CD4-positive, alpha-beta T cell treated with Interferon gamma for 1 hour (primary cell): ENCODE results near the gene FAM131A.
A peak's percentile ranks its signal among the peaks of the same experiment; 100 is the strongest.

Experiments used
- DNase-seq: peaks from one replicate; pipeline ENCODE4 v3.0.0-alpha.2; 2020

Gene FAM131A

DNA sequence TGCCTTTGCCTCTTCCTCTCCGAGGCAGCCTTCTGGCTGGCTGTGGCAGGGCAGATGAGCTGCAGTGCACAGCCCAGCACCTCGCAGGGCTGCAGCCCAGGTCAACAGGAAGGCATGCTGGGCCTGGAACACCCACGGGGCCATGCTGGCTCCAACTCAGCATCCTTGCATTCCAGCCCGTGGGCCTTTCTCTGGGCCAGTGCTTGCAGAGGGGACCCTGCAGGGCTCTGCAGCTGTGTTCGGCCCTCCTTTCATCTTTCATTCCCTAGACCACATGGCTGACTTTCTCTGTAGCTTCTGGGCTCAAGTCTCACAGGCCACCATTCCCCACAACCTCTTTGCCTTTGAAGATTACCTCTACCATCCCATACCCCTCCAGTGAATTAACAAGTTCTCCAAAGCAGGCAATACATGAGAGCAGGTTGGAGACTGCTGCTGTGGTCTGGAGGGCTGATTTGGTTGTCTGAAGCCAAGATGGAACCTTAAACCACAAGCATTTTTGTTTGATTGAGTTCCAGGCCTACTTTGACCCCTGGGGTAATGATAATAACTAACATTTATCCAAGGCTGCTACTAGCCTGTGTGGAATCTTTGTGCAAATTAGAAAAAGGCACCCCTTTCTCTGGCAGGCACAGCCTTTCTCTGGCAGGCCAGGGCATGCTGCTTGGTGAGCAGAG is 5.9 kb downstream of the FAM131A start:
- DNase-seq: no peak

DNA sequence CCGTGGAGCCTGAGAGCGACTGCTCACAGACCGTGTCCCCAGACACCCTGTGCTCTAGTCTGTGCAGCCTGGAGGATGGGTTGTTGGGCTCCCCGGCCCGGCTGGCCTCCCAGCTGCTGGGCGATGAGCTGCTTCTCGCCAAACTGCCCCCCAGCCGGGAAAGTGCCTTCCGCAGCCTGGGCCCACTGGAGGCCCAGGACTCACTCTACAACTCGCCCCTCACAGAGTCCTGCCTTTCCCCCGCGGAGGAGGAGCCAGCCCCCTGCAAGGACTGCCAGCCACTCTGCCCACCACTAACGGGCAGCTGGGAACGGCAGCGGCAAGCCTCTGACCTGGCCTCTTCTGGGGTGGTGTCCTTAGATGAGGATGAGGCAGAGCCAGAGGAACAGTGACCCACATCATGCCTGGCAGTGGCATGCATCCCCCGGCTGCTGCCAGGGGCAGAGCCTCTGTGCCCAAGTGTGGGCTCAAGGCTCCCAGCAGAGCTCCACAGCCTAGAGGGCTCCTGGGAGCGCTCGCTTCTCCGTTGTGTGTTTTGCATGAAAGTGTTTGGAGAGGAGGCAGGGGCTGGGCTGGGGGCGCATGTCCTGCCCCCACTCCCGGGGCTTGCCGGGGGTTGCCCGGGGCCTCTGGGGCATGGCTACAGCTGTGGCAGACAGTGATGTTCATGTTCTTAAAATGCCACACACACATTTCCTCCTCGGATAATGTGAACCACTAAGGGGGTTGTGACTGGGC is 7.3 kb downstream of the FAM131A start:
- DNase-seq: no peak

DNA sequence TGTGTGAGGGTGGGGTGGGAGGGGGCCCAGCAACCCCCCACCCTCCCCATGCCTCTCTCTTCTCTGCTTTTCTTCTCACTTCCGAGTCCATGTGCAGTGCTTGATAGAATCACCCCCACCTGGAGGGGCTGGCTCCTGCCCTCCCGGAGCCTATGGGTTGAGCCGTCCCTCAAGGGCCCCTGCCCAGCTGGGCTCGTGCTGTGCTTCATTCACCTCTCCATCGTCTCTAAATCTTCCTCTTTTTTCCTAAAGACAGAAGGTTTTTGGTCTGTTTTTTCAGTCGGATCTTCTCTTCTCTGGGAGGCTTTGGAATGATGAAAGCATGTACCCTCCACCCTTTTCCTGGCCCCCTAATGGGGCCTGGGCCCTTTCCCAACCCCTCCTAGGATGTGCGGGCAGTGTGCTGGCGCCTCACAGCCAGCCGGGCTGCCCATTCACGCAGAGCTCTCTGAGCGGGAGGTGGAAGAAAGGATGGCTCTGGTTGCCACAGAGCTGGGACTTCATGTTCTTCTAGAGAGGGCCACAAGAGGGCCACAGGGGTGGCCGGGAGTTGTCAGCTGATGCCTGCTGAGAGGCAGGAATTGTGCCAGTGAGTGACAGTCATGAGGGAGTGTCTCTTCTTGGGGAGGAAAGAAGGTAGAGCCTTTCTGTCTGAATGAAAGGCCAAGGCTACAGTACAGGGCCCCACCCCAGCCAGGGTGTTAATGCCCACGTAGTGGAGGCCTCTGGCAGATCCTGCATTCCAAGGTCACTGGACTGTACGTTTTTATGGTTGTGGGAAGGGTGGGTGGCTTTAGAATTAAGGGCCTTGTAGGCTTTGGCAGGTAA is 8.1 kb downstream of the FAM131A start:
- peak; percentile 17 for DNase-seq

DNA sequence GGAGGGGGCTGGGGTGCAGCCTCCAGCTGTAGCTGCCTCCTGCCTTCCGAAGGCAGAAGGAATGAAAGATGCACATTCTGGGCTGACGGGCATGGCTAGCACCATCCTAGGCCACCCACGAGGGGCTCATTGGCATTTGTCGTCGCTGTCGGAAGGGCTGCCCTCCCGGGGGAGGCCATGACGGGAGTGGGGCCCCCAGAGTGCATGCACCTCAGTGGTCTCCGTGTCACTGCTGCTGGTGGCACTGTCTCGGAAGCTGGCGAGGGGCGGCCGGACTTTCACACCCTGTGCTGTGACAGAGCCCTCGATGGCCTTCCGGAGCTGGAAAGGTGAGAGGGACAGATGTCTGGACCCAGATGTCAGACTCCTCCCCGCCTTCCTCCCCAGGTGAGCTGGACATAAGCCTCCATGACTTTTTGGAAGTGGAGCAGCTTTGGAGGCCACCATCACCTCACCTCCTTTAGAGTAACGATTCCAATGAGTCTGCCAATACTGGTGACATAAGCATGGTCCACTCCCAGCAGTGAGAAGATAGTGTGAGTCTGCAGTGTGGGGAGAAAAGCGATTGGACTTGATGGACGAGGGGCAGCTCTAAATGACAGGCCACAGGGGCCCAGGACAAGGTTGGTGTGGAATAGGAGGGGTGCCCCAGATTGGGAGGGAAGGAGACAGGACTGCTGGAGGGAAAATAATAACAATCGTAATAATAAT is 9.2 kb downstream of the FAM131A start:
- DNase-seq: no peak

DNA sequence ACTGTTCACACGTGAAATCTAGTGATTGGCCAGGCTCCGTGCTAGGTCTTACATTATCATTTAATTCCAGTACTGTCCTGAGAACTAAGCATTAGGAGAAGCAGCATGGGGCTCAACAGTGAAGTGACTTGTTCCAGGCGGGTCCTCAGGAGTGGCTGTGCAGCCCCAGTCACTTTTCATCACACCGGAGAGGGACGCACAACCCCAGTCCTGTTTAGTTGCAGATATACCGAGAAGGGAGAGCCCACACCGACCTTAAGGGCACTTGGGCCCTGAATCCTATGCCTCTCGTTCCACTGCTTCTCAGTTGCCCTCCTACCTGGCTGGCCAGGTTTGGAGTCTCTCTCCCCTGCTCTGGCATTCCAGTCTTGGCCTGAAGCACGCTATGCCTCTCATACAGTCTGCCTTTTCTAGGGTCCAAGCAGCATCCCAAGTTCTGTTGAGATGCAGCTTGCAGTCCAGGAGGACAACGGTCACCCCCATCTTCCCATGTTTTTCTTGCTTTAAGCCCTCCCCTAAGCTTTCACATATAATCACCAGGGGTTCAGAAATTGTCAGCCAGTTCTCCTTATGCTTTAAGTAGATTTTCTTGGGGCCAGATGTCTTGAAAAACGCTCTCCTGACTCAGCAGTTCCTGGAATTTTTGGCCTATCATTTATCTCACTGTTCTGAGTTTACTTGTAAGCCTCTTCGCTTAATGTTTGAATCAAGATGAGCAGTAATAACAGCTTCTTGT is 10.1 kb downstream of the FAM131A start:
- no peak for DNase-seq

DNA sequence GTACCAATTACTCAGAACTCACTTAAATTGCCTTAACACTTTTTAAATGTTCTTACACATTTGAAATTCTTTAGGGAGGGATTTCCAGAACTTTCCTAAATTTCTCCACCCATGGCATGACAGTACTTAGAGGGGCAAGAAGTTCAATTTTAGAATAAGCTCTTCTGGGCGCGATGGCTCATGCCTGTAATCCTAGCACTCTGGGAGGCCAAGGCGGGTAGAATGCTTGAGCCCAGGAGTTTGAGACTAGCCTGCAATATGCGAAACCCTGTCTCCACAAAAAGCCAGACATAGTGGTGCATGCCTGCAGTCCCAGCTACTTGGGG is 10.6 kb downstream of the FAM131A start:
- no peak for DNase-seq

DNA sequence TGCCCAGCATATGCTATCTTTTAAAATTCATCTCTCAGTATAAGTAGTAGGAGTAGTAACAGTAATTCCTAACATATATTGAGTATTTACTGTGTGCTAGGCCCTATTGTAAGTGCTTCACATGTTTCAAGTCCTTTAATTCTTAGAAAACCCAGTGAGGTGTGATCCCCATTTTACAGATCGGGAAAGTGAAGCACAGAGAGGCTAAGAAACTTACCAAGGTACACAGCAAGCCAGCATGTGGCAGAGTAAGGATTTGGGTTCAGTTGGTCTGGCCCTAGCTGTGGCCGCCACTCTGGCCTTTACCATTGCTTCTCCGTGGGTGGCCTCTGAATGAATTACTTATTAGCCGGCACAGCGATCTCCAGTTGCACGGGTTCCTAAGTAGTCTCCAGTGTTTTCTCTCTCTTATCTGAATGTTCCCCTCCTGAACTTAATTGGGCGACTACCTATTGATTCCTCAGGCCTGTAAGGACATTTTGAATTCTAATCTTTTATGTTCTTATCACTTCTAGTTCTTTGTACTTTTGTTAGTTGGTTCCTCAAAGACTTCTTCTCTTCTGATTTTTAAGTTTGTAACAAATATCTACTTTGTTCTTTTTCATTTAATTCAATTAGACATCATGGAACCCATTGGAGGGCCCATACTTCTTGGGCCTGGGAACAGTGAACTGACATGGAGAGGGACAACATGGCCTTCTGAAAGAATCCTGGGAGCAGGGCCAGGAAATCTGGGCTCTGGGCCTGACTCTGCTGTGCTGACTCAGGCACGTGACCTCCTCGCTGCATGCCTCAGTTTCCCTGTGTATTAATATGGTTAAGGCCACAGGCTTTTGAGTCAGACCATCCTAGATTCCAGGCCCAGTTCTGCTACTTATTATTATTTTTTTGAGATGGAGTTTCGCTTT is 12.4 kb downstream of the FAM131A start:
- no peak for DNase-seq

DNA sequence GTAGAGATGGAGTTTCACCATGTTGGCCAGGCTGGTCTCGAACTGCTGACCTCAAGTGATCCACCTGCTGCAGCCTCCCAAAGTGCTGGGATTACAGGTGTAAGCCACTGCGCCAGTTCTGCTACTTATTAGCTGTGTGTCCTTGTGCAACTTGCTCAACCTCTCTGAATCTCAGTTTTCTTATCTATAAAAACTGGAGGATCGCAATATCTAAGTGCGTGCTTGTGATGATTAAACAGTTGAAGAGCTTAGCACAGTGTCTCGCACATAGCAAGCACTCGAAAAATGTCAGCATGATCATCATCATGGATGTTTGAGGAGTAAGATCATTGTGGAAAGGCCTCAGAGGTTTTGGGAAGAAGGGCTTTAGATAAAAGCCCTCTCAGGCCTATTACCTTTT is 13.2 kb downstream of the FAM131A start:
- DNase-seq: no peak

DNA sequence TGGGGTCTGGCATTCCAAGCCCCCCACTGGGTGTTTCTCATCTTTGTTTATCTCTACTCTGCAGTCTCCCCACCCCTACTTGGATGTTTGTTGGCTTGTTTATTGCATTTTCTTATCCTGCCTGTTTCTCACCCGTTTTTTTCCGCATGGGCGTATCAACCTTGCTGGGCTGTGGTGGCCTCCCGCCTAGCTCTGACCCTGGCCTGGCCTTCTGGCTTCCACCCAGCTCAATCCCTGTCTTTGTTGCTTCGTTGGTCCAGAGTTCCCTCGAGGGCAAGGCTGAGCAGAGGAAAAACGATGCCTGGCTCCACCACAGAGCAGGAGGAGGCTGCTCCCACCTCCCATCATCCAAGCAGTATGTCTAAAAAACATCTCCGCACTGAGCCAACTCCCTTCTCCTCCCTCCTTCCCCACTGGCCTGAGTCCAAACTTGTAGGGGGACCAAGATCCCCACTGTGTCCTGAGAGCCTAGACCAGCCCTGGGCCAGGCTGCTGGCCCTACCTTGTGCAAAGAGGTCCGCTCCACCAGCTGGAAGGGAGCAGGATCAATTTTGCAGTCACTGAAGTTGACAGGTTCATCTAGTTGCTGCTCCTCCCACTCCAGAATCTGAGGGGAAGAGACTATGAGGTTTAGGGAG is 14.2 kb downstream of the FAM131A start:
- DNase-seq: no peak

DNA sequence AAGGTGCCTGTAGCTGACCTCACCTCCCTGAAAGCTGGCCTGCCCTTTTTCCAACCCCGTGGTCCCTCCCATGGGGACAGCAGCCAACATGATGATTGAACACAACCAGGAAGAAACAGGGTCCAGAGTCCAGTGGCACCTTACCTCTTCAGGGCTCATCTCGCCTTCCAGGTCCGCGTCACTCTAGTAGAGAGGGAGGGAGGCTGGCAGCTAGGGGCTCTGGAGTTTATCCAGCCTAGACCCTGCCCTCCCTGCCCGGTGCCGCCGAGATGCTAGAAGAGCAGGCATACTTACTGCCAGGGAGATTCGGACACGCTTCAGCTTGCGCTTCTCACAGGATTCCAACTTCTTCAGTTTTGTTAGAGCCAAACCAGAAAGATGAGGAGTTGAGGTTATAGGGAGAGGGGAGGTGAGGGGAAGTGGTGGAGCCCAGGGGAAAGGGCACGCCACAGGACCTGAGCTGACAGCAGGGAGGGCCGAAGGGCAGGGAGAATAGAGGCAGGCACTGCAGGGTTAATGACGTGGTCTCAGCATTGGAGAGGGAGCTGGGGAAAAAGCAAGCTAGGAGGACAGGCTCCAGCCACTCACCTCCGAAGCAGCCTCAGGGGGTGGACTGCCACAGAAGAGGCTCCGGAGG is 14.9 kb downstream of the FAM131A start:
- no peak for DNase-seq

DNA sequence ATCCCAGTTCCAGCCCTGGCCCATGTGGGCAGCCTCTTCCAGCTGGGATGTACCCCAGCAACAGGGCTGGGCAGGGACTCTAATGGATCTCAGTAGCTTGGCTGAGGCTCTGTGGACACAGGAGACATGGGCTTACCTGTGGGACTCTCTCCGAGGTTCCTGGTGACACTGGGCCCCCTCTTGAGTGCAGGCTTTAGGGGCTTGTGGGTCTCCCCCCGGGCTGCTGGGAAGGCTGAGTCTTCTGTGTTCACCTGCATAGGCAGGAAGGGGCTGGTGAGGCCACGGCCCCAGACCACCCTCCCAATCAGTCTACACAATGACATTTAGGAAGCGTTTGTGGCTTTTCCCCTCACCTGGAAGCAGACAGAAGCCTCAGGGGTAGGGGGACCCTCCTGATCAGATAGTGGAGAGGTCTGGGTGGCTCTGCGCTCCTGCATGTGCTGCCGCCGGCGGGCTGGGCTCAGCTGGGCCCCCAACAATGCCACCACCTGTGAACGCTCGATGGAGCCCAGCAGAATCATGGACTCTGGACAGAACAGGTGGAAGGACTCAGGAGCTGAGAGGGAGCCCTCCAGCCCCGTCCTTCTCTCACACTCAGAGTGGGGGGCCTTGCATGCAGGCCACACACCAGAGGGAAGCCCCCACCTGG is 15.6 kb downstream of the FAM131A start:
- DNase-seq: no peak

DNA sequence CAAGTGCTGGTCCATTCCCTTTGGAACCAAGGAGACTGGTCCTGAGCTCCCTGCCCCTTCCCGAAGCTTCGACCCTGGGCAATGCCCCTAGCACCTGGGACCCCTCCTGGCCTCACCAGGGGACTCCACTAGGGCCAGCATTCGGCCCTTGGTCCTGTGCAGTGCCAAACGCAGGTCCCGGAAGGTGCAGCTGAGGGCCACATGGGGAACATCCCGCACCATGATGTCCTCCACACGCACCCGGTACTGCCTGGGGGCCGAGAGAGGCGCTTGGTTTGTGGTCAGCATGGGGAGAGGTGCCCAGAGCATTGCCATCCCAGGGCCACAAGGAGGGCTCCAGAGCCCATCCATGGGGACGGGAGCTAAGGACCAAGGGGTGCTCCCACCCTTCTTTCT is 16.1 kb downstream of the FAM131A start:
- DNase-seq: no peak

DNA sequence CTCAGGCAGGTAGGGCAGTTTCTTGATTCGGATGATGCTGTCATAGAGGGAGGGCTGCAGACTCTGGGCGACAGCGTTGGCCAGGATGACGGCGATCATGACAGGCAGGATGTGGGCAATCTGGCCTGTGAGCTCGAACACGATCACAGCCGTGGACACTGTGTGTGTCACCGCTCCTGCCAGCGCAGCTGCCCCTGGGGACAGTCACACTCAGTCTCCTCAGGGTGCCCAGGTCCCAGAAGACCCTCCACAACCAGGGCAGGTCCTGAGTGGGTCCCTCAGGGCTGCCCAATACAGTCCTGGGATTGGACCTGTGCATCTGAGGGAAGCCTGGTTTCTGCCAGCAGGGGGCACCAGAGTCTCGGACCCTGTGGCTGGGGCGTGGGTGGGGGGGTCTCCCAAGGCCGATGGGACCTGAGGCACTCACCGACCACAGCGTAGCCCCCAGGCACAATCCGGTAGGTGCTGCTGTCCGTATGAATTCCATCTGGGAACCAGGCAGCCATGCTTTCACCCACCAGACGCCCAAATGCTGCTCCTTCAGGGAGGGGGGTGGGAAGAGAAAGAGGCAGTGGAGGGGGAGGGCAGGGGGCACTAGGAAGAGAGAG is 16.8 kb downstream of the FAM131A start:
- peak; percentile 49 for DNase-seq

DNA sequence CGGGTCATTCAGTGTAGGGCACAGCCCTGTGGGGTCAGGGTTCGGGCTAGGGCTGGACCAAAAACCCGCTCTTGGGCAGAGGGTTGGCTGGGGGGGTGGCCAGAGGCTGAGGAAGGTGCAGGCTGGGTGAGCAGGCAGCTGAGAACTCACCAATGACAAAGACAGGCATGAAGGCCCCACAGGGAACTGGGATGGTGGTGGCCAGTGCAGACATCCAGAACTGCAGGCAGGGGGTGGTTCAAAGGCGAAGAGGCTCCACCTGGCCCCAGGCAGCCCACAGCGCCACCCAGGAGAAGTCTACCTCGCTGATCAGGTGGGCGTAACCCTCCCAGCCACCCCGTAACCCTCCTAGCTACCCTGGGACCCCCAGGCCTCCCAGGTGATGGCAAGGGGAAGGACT is 17.4 kb downstream of the FAM131A start:
- no peak for DNase-seq

DNA sequence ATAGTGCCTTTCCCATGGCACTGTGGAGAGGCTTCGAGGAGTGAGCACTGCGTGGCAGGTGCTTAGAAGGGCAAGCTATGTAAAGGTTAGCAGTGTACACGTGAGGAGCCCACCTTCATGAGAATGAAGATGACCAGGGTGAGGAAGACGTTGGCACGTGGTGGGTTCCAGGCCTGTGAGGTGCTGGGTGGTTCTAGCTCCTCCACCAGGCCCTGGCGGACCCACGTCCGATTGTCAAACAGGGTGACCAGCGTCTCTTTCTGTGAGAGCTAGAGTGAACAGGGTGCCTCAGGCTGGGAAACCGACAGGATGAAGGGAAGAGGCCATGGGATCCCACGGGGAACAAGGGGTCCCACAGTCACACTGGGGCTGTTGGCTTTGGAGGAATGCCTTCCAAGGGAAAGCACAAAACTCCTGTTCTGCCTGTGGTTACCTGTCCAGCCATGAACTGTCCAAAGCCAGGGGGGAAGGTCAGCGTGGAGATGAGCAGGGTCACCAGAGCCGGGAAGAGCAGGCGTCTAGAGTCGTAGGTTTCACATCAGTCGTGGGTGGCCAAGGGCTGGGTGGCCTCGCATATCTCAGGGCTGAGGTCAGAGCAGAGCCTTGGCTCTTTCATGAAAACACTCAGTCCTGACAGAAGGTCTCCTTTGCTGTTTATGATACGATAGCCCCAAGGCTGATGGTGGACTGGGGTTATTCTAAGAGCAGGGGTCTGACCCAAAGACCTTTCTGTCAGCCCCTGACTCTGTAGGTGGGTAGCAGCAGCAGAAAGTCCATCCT is 18.1 kb downstream of the FAM131A start:
- DNase-seq: no peak

DNA sequence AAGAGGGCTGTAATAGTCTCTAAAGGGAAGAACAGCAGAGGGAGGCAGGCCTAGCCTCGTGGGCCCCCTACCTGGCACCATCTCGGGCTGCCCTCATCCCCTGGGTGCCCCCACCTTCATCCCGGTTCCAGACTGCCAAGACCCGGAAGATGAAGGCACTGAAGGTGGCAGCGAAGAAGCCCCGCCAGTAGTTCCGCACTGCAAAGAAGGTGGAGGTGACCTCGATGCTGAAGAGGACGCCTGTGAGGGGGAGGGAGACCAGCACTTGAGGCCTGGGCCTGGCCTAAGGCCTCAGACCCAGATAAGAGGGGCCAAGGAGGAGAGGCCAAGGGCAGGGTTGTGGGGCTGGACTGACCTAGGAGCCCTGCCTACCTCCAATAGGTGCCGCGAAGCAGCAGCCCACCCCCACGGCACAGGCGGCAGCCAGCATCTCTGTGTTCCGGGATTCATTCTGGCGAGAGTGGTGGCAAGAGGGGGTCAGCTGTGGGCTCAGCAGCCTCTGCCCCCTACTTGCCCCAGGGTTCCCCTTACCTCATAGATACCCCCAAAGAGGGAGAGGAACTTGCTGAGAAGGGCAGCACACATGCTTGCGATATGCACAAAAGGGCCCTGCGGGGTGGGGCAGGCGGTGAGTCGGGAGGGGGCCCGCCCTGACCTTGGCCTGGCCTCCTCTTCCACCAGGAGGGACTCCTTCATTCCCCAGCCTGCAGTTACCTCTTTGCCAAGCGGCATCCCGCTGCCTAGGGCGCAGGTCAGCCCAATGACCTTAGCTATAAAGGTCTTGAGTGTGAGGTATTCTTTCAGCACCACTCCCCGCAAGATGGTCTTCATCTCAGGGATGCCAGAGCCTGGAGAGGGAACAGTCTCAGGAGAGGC is 20.1 kb downstream of the FAM131A start:
- no peak for DNase-seq

DNA sequence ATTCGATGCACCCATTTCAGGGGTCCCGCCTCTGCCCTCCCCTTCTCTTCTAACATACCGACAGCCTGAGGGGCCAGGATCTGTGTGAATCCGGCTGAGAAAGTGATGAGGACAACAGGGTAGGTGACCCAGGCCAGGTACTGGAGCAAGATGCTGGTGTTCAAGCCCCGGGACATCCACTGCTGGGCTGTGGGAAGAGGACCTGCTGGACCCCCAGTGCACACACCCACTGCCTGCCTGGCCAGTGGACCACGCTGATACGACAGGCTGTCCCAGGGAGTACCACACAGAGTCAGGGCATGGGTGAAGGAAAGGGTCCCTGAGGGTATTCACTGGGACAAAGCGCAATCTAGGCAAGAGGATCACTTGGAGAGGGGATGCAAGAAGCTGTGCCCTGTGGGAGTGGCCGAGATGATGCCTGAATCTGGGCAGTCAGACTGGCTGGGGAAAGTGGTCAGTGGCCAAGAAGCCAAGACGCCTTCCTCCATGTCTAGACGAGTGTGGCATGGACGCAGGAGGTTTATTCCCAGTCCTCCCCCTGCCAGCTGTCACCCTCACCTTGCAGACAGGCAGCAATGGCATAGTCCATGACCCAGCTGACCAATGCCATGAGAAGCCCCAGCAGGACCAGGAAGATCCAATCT is 20.8 kb downstream of the FAM131A start:
- no peak for DNase-seq
